Uterus (tissue), 2 donors: ENCODE measurements around the gene MRC2.

Experiments used
- POLR2A ChIP-seq, 2 donors: fragments of 450-650 bp; IDR thresholded peaks; one replicate each; pipeline ENCODE4 v1.6.1; 2016; ENCODE audit warnings: antibody characterized with exemption in 2 of 2, mild to moderate bottlenecking in 1 of 2, moderate library complexity in 1 of 2
- TF ChIP-seq, protein P1 (sequence below), 4 experiments: fragments of 200-600 bp in 2 of 4; fragments of 450-650 bp in 2 of 4; sonication (generic) in 2 of 4; IDR thresholded peaks; one replicate each; pipeline ENCODE4 v1.5.1; 2016 to 2019; ENCODE audit warnings: antibody characterized with exemption in 4 of 4, mild to moderate bottlenecking in 2 of 4, moderate library complexity in 1 of 4

DNA sequence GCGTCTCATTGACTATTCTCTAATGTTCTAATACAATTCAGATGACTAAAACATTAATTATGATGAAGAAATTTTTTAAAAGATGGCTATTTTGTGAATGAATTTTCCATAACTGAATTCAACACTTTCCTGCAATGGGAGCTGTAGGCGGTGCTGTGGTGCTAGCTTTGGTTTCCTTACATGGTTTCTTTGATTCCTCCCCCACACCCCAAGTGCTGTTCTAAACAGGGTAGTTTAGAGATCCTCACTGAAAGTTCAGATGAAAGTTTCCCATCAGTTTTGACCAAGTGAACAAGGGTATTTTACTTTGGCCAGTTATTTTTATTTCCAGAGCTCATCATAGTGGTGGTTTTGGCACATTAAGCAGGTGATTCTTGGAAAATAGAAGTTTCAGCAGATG is 26.0 kb upstream of the MRC2 start:
- no peak for TF ChIP-seq POLR2A (IDR thresholded peaks at IDR 0.05)
- TF ChIP-seq, protein P1, sequence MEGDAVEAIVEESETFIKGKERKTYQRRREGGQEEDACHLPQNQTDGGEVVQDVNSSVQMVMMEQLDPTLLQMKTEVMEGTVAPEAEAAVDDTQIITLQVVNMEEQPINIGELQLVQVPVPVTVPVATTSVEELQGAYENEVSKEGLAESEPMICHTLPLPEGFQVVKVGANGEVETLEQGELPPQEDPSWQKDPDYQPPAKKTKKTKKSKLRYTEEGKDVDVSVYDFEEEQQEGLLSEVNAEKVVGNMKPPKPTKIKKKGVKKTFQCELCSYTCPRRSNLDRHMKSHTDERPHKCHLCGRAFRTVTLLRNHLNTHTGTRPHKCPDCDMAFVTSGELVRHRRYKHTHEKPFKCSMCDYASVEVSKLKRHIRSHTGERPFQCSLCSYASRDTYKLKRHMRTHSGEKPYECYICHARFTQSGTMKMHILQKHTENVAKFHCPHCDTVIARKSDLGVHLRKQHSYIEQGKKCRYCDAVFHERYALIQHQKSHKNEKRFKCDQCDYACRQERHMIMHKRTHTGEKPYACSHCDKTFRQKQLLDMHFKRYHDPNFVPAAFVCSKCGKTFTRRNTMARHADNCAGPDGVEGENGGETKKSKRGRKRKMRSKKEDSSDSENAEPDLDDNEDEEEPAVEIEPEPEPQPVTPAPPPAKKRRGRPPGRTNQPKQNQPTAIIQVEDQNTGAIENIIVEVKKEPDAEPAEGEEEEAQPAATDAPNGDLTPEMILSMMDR (IDR thresholded peaks at IDR 0.05): peak; percentile 29 to 56 (median 38)
